ENCODE measurements around the gene S100B. TPM values are rescaled to one million over a fixed set of nuclear protein-coding genes. Genes with fewer than 3 reads are reported as not detected.

The S100B gene
- total RNA-seq, 1 experiment from 2014 or later, result not detected

- ChIA-PET POLR2A (no interaction called here), RAD21 (ENCODE audit: low non-redundant PET in 1 of 2, low total read pairs in 2 of 2, uncharacterized antibody in 2 of 2, unreplicated experiment in 2 of 2) (no interaction called here), CTCF (no interaction called here)
- H3K4me1 ChIP-seq (ENCODE audit: control insufficient read depth in 1 of 2, insufficient read depth in 2 of 2, low read length in 2 of 2), result no peaks in the 10 kb centered on the region
- no peak overlapping the region for H3K4me2 ChIP-seq (ENCODE audit: low read length)
- H3K9me3 ChIP-seq (ENCODE audit: control insufficient read depth in 1 of 2, insufficient read depth in 1 of 2, low read depth in 1 of 2, low read length in 2 of 2), result peaks cover 0 to 3% of the 10 kb centered on the region in 2 experiments; a peak in 1 of 4 replicates
- no peaks in the 10 kb centered on the region for H4K20me1 ChIP-seq (ENCODE audit: insufficient read depth)
- H3K4me3 ChIP-seq (replicated peaks in 1 of 2; ENCODE audit: low read depth in 1 of 2, low read length in 2 of 2), result no peak overlapping the region
- H3K9me2 ChIP-seq (ENCODE audit: insufficient read depth), result no peaks in the 10 kb centered on the region
- no peak for ATAC-seq
- no peak for DNase-seq (ENCODE audit: low read depth, low spot score)
- H3K79me2 ChIP-seq (ENCODE audit: insufficient read depth, low read length), result no peaks in the 10 kb centered on the region
- intact Hi-C loops (cut with micrococcal nuclease), result no loop called here
- no peaks in the 10 kb centered on the region for H3K27me3 ChIP-seq (ENCODE audit: insufficient read depth, low read length)
- H3K36me3 ChIP-seq (ENCODE audit: control insufficient read depth in 1 of 2, insufficient read depth in 2 of 2, low read length in 2 of 2), result peaks cover 13 to 29% of the 10 kb centered on the region in 2 experiments
- H3K9ac ChIP-seq (ENCODE audit: low read length), result no peak overlapping the region
- no peak for TF ChIP-seq SRF (IDR thresholded peaks at IDR 0.05; ENCODE audit: low read depth)
- no peak for TF ChIP-seq ZBTB33 (IDR thresholded peaks at IDR 0.05; ENCODE audit: extremely low read depth, insufficient replicate concordance, low read length)
- no peak for TF ChIP-seq POLR2AphosphoS5 (IDR thresholded peaks at IDR 0.05; ENCODE audit: low read depth, low read length)
- no peak for TF ChIP-seq ZFX (IDR thresholded peaks at IDR 0.05)
- TF ChIP-seq MAX (IDR thresholded peaks at IDR 0.05), result no peak
- no peak for TF ChIP-seq CTCF (IDR thresholded peaks at IDR 0.05 in 2 of 3, conservative IDR thresholded peaks at IDR 0.05 in 1 of 3; ENCODE audit: borderline replicate concordance in 1 of 3, insufficient read depth in 1 of 3, low read depth in 2 of 3, low read length in 2 of 3)
- no peak for TF ChIP-seq RAD21 (IDR thresholded peaks at IDR 0.05; ENCODE audit: low read depth)
- no peak for TF ChIP-seq SP1 (IDR thresholded peaks at IDR 0.05; ENCODE audit: low read depth)
- no peak for TF ChIP-seq REST (IDR thresholded peaks at IDR 0.05; ENCODE audit: low read depth)
- no peak for TF ChIP-seq EZH2 (IDR thresholded peaks at IDR 0.05)
- TF ChIP-seq CBX3 (IDR thresholded peaks at IDR 0.05; ENCODE audit: low read depth), result no peak
- TF ChIP-seq CEBPB (IDR thresholded peaks at IDR 0.05; ENCODE audit: low read depth), result no peak
- TF ChIP-seq SIN3A (IDR thresholded peaks at IDR 0.05; ENCODE audit: low read depth), result no peak
- no peak for TF ChIP-seq ATF3 (IDR thresholded peaks at IDR 0.05)
- TF ChIP-seq FOSL1 (IDR thresholded peaks at IDR 0.05; ENCODE audit: low read depth), result no peak
- no TSS peak for BruUV-seq (replicated peaks)
- H2AFZ ChIP-seq (ENCODE audit: low read depth, low read length, poor library complexity, severe bottlenecking), result no peak overlapping the region
- no peak overlapping the region for H3K27ac ChIP-seq (ENCODE audit: low read depth, low read length)
Measured at GRCh38 chr21:46570119-46570518, 34.8 kb downstream of the S100B start.
